ENCODE data around the gene CCDC61. TPM values are rescaled to one million over a fixed set of nuclear protein-coding genes. Genes with fewer than 3 reads are reported as not detected.

Gene CCDC61
- total RNA-seq, 1 donor from 2014 or later = 13.7 TPM

GRCh38 chr19:46065486-46066071 is 70.3 kb downstream of the CCDC61 start:
- no peak for DNase-seq (ENCODE audit: low spot score in 2 of 2)
- no peak overlapping the region for H3K27ac ChIP-seq
- H3K4me1 ChIP-seq = no peaks in the 10 kb centered on the region
- H3K9me3 ChIP-seq = no peaks in the 10 kb centered on the region
- no peak for TF ChIP-seq CTCF (IDR thresholded peaks at IDR 0.05)
- no peaks in the 10 kb centered on the region for H3K36me3 ChIP-seq
- intact Hi-C loops (cut with DNase I) = no loop called here
- no peaks in the 10 kb centered on the region for H3K27me3 ChIP-seq
- H3K4me3 ChIP-seq = no peak overlapping the region

GRCh38 chr19:46066471-46066870 is 71.2 kb downstream of the CCDC61 start:
- H3K27me3 ChIP-seq = no peaks in the 10 kb centered on the region

GRCh38 chr19:46067691-46068090 is 72.4 kb downstream of the CCDC61 start:
- no peaks in the 10 kb centered on the region for H3K27me3 ChIP-seq
- no peaks in the 10 kb centered on the region for H3K4me1 ChIP-seq
- H3K4me3 ChIP-seq = no peak overlapping the region
- no peaks in the 10 kb centered on the region for H3K9me3 ChIP-seq
- no peak for DNase-seq (ENCODE audit: low spot score in 2 of 2)
- no peaks in the 10 kb centered on the region for H3K36me3 ChIP-seq
- TF ChIP-seq CTCF (IDR thresholded peaks at IDR 0.05) = no peak
- no peak overlapping the region for H3K27ac ChIP-seq
- intact Hi-C loops (cut with DNase I) = no loop called here

More at GRCh38 chr19:46066471-46066870, 71.2 kb downstream of the CCDC61 start:
- H3K4me1 ChIP-seq = no peaks in the 10 kb centered on the region
- no peak overlapping the region for H3K27ac ChIP-seq
- H3K4me3 ChIP-seq = no peak overlapping the region
- intact Hi-C loops (cut with DNase I) = no loop called here
- no peaks in the 10 kb centered on the region for H3K36me3 ChIP-seq
- TF ChIP-seq CTCF (IDR thresholded peaks at IDR 0.05) = no peak
- no peak for DNase-seq (ENCODE audit: low spot score in 2 of 2)
- H3K9me3 ChIP-seq = no peaks in the 10 kb centered on the region

Other genes with a start within 250 kb of the CCDC61 start
- gene SIX5, start 226.2 kb upstream of the CCDC61 start, total RNA-seq = 39.2 TPM
- gene DMPK, start 213.0 kb upstream of the CCDC61 start, total RNA-seq = 76.8 TPM
- 110 TPM for gene DMWD, start 202.6 kb upstream of the CCDC61 start, total RNA-seq
- gene RSPH6A, start 180.2 kb upstream of the CCDC61 start, total RNA-seq = not detected
- 103 TPM for gene SYMPK, start 132.3 kb upstream of the CCDC61 start, total RNA-seq
- gene FOXA3, start 131.1 kb upstream of the CCDC61 start, total RNA-seq = not detected
- gene IRF2BP1, start 109.3 kb upstream of the CCDC61 start, total RNA-seq = 45.7 TPM
- gene MYPOP, start 92.9 kb upstream of the CCDC61 start, total RNA-seq = 1.6 TPM
- not detected for gene NANOS2, start 80.7 kb upstream of the CCDC61 start, total RNA-seq
- 11.3 TPM for gene NOVA2, start 21.6 kb upstream of the CCDC61 start, total RNA-seq
- gene PGLYRP1, start 27.6 kb downstream of the CCDC61 start, total RNA-seq = not detected
- not detected for gene IGFL4, start 45.5 kb downstream of the CCDC61 start, total RNA-seq
- gene IGFL3, start 129.2 kb downstream of the CCDC61 start, total RNA-seq = not detected
- not detected for gene IGFL2, start 152.8 kb downstream of the CCDC61 start, total RNA-seq
- not detected for gene IGFL1, start 234.3 kb downstream of the CCDC61 start, total RNA-seq

All from ascending aorta (tissue), 2 donors.